Fibroblast of lung (primary cell): ENCODE results near the gene SIGLEC9.

Source experiments
- CTCF ChIP-seq, 2 donors: IDR thresholded peaks in 1 of 2; conservative IDR thresholded peaks in 1 of 2; 1 replicate in 1 of 2; 2 replicates in 1 of 2; pipeline ENCODE4 v1.5.1; 2011 to 2012; ENCODE audit warnings: low read length in 2 of 2, control low read depth in 1 of 2, inconsistent platforms in 1 of 2, low read depth in 1 of 2, mild to moderate bottlenecking in 1 of 2
- EZH2 ChIP-seq: IDR thresholded peaks from 2 replicates; pipeline ENCODE4 v1.5.1; 2012; ENCODE audit warnings: low read length, control low read depth, mild to moderate bottlenecking; ENCODE audit errors: missing control alignments

DNA sequence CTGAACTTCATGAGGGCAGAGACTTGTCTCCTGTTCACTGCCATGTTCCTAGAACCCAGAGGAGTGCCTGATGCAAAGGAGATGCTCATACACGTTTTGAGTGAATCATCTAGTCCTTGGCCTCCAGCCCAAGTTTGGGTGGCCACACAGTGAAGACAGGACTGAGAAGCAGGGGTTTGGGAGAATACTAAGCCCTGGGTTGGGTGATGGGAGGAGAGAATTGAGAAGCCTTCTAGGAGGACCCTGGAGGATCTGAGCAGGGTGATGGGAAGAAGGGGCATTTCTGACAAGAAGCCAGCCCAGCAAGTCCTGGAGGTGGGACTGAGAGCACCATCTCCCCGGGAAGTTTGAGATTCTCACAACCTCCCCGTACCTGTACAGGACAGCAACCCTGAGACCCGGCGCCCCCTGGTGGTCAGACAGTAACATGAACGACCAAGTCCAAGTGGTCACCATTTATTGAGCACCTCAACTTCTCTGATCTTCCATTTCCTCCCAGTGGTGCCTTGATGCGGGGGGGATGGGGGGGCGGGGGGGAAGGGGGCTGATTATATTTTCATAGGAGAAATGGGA is 27.5 kb upstream of the SIGLEC9 start:
- peak; percentile 41 to 65 for TF ChIP-seq CTCF (conservative IDR thresholded peaks at IDR 0.05 in 1 of 2, IDR thresholded peaks at IDR 0.05 in 1 of 2; ENCODE audit: low read depth in 1 of 2, low read length in 2 of 2)
- no peak for TF ChIP-seq EZH2
